Activated T-helper 1 cell treated with anti-CD3 and anti-CD28 coated beads, Interleukin-12 subunit alpha, Interleukin-12 subunit beta, Interleukin-2, Interleukin-4 antibody, amounts not matched to agents 30 ng/mL and 10 ng/mL and 1 ng/mL, durations not matched to agents 14 hours and 24 hours and 36 hours (primary cell): ENCODE data around the gene OSBP2. TPM values are rescaled to one million over a fixed set of nuclear protein-coding genes. Genes with fewer than 3 reads are reported as not detected.
A peak's percentile ranks its signal among the peaks of the same experiment; 100 is the strongest.
"Not testable (repeated sequence)": the region's sequence is repeated elsewhere in the genome, so short reads cannot be mapped to it uniquely, and the experiment has no call there.

Source experiments
- DNase-seq: peaks from one replicate; pipeline ENCODE4 v3.0.0; 2021; ENCODE audit warnings: low spot score
- H3K27ac Mint-ChIP-seq: one replicate; pipeline ENCODE4 v1.8.0; 2021; ENCODE audit warnings: mild to moderate bottlenecking, mixed read lengths
- H3K27me3 Mint-ChIP-seq: one replicate; pipeline ENCODE4 v1.8.0; 2022; ENCODE audit warnings: mild to moderate bottlenecking, moderate library complexity, mixed read lengths; ENCODE audit not compliant: insufficient read depth
- H3K36me3 Mint-ChIP-seq: one replicate; pipeline ENCODE4 v1.8.0; 2021; ENCODE audit warnings: low read depth, mixed read lengths
- H3K4me1 Mint-ChIP-seq: one replicate; pipeline ENCODE4 v1.8.0; 2021; ENCODE audit warnings: low read depth, mixed read lengths
- H3K4me3 Mint-ChIP-seq: one replicate; pipeline ENCODE4 v1.8.0; 2021; ENCODE audit warnings: mild to moderate bottlenecking, moderate library complexity, mixed read lengths
- H3K9me3 Mint-ChIP-seq: one replicate; pipeline ENCODE4 v1.8.0; 2021; ENCODE audit warnings: mixed read lengths
- intact Hi-C: fragments of 100-400 bp; cut with micrococcal nuclease; formaldehyde crosslinking; loops from one replicate; pipeline ENCODE4 v1.15.1; 2024
- total RNA-seq: library from RNA; stranded (reverse); gene quantifications from 2 replicates; pipeline ENCODE4 v1.2.3, GENCODE V29; 2022

The OSBP2 gene
- total RNA-seq, 1 donor from 2014 or later = 1.6 TPM

DNA sequence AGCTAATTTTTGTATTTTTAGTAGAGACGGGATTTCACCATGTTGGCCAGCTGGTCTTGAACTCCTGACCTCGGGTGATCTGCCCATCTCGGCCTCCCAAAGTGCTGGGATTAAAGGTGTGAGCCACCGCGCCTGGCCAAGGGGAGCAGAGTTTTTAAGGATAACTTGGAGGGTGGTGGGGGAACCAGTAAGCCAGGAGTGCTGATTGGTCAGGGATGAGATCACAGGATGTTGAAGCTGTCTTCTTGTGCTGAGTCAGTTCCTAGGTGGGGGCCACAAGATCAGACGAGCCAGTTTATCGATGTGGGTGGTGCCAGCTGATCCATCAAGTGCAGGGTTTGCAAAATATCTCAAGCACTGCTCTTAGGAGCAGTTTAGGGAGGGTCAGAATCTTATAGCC, 45.3 kb downstream of the OSBP2 start:
- peaks cover 61% of the 10 kb centered on the region for H3K4me1 Mint-ChIP-seq
- peak overlapping the region; percentile 70 for H3K27ac Mint-ChIP-seq
- not testable (repeated sequence) for H3K36me3 Mint-ChIP-seq, H3K4me3 Mint-ChIP-seq, H3K9me3 Mint-ChIP-seq, DNase-seq, H3K27me3 Mint-ChIP-seq
- intact Hi-C loops = loop anchor here (1.0 to 10.0 kb wide), 6 partner anchors 46 to 575 kb away; partner anchors contain the start of genes OSBP2, PES1 and PIK3IP1

DNA sequence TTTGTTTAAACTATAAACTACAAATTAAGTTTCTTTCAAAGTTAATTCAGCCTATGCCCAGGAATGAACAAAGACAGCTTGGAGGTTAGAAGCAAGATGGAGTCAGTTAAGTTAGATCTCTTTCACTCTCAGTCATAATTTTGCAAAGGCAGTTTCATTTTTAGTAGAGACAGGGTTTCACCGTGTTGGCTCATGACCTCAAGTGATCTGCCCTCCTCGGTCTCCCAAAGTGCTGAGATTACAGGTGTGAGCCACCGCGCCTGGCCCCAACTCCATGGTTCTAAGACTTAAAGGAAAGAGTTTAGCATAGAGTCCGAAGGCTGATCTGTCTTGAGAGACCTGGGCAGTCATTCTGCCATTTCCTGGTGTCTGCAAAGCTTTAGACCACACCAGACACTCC, 45.8 kb downstream of the OSBP2 start:
- Mint-ChIP-seq H3K4me1 (peaks cover 66% of the 10 kb centered on the region), H3K27ac (peak overlapping the region; percentile 70)
- intact Hi-C loops = loop anchor here (1.0 to 10.0 kb wide), 6 partner anchors 46 to 576 kb away; partner anchors contain the start of genes OSBP2, PES1 and PIK3IP1
- not testable (repeated sequence) for H3K27me3 Mint-ChIP-seq, H3K36me3 Mint-ChIP-seq, H3K9me3 Mint-ChIP-seq, H3K4me3 Mint-ChIP-seq
- DNase-seq = peak; percentile 37

DNA sequence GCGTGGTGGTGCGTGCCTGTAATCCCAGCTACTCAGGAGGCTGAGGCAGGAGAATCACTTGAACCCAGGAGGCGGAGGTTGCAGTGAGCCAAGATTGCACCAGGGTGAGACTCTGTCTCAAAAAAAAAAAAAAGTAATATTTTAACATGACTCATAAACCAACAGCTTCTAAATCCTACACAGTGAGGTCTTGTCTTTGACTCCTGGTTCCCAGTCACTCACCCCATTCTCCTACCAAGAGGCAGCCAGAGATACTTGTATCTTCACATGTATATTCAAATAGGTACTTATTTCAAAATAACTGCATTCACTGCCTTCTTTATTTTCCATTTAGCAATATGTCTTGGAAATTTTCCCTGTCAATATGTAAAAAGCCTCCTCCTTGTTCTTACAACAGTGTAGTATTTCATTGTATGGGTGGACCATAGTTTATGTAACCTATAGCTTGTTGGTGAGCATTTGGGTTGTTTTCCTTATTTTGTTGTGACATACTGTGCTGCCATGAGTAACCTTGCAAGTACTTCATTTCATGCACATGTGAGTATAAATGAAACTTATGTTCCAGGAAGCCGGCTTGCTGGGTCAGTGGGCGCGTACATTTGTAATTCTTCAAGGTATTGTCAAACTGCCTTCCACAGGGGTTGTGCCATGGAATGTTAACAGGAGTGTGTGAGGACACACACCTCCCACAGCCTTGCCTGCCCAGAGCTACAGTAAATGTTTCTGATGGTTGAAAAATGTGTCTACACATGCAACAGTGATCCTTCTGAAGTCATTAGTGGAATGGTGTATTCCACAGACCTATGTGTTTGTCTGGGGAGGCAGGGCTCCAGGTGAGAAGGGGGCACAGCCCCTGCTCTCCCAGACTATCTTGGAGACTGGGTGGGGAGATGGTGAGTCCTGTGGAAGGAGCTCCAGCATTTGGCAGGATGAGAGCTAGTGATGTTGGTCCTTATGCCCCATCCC, 47.9 kb downstream of the OSBP2 start:
- DNase-seq = no peak
- peaks cover 81% of the 10 kb centered on the region for H3K4me1 Mint-ChIP-seq
- H3K27me3 Mint-ChIP-seq = no peaks in the 10 kb centered on the region
- intact Hi-C loops = loop anchor here (1.0 to 10.0 kb wide), 8 partner anchors 32 to 578 kb away; partner anchors contain the start of genes DUSP18, PES1 and PIK3IP1
- H3K27ac Mint-ChIP-seq = peak overlapping the region; percentile 96
- H3K9me3 Mint-ChIP-seq = no peaks in the 10 kb centered on the region
- H3K4me3 Mint-ChIP-seq = peak overlapping the region; percentile 48
- peaks cover 2% of the 10 kb centered on the region for H3K36me3 Mint-ChIP-seq

- Mint-ChIP-seq H3K27me3 (no peaks in the 10 kb centered on the region), H3K36me3 (peaks cover 2% of the 10 kb centered on the region), H3K4me3 (peak overlapping the region; percentile 40), H3K4me1 (peaks cover 79% of the 10 kb centered on the region), H3K9me3 (no peaks in the 10 kb centered on the region), H3K27ac (peak overlapping the region; percentile 96)
- intact Hi-C loops = loop anchor here (2.0 to 10.0 kb wide), 5 partner anchors 33 to 579 kb away; partner anchors contain the start of genes PES1 and PIK3IP1
- no peak for DNase-seq
Measured at GRCh38 chr22:30743257-30744020, 48.8 kb downstream of the OSBP2 start.

DNA sequence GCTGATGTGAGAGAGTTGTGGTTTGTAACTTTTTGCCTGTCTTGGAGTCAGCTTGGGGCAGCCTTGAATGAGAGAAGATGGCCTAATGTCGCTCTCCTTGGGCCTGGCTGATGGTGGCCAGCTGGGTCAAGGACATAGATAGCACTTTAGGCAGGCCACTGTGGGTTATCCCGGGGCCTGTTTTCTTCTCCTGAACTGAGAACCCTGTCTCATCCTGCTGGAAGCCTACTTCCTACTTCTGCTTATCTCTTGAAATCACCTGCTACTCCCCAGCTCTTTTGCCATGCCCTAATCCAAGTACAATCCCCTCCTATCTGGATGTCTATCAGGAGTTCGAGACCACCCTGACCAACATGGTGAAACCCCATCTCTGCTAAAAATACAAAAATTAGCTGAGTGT, 49.5 kb downstream of the OSBP2 start:
- no peaks in the 10 kb centered on the region for H3K9me3 Mint-ChIP-seq
- intact Hi-C loops = loop anchor here (5.0 to 10.0 kb wide), 4 partner anchors 152 to 579 kb away; partner anchors contain the start of genes PES1 and PIK3IP1
- peaks cover 74% of the 10 kb centered on the region for H3K4me1 Mint-ChIP-seq
- peak overlapping the region; percentile 79 for H3K27ac Mint-ChIP-seq
- H3K36me3 Mint-ChIP-seq = no peaks in the 10 kb centered on the region
- H3K27me3 Mint-ChIP-seq = no peaks in the 10 kb centered on the region
- DNase-seq = no peak
- peak overlapping the region; percentile 30 for H3K4me3 Mint-ChIP-seq

GRCh38 chr22:30747493-30747892, 52.8 kb downstream of the OSBP2 start:
- peak overlapping the region; percentile 47 for H3K27ac Mint-ChIP-seq
- peaks cover 47% of the 10 kb centered on the region for H3K4me1 Mint-ChIP-seq
- DNase-seq = no peak
- H3K27me3 Mint-ChIP-seq = no peaks in the 10 kb centered on the region
- no peak overlapping the region for H3K4me3 Mint-ChIP-seq
- intact Hi-C loops = loop anchor here (10.0 kb wide), 1 partner anchor 583 kb away; no protein-coding TSS in a partner anchor
- no peaks in the 10 kb centered on the region for H3K9me3 Mint-ChIP-seq
- no peaks in the 10 kb centered on the region for H3K36me3 Mint-ChIP-seq

GRCh38 chr22:30749272-30749671, 54.6 kb downstream of the OSBP2 start:
- H3K4me3 Mint-ChIP-seq = no peak overlapping the region
- intact Hi-C loops = loop anchor here (10.0 kb wide), 1 partner anchor 584 kb away; no protein-coding TSS in a partner anchor
- H3K27ac Mint-ChIP-seq = no peak overlapping the region
- peaks cover 2% of the 10 kb centered on the region for H3K27me3 Mint-ChIP-seq
- peaks cover 29% of the 10 kb centered on the region for H3K4me1 Mint-ChIP-seq
- H3K36me3 Mint-ChIP-seq = no peaks in the 10 kb centered on the region
- no peaks in the 10 kb centered on the region for H3K9me3 Mint-ChIP-seq
- no peak for DNase-seq

DNA sequence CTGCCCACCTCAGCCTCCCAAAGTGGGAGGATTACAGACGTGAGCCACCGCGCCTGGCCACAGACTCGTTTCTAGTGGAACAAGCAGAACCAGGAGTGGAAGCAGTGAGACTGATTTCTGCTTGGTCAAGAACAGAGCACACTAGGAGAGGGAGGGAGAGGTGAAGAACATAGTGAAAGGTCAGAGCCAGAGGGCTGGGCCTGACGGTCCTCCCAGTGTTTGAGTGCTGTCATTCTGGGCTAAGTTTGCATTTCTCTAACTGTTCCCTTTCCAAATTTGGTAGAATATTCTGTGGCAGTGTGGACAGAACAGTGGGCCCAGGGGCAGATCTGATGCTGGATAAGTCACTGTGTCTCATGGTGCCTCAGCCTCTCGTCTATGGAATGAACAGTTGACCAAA, 55.2 kb downstream of the OSBP2 start:
- H3K4me3 Mint-ChIP-seq = no peak overlapping the region
- DNase-seq = no peak
- no peak overlapping the region for H3K27ac Mint-ChIP-seq
- H3K4me1 Mint-ChIP-seq = peaks cover 26% of the 10 kb centered on the region
- peaks cover 2% of the 10 kb centered on the region for H3K27me3 Mint-ChIP-seq
- no peaks in the 10 kb centered on the region for H3K9me3 Mint-ChIP-seq
- no peaks in the 10 kb centered on the region for H3K36me3 Mint-ChIP-seq
- intact Hi-C loops = loop anchor here (10.0 kb wide), 1 partner anchor 585 kb away; no protein-coding TSS in a partner anchor

DNA sequence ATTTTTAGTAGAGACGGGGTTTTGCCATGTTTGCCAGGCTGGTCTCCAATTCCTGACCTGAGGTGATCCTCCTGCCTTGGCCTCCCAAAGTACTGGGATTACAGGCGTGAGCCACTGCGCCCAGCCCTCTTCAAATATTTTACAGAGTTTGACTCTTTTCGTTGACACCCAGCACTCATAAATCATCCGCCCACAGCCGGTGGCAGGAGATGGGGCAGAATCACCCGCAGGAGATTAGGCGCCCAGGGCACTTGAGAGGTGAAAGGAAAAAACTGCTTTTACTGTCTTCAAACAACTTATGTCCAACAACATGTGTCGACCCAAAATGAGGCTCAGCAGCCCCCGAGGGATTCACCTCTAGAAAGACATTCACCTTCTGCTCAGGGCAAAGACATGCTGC, 56.9 kb downstream of the OSBP2 start:
- Mint-ChIP-seq H3K4me1 (peaks cover 22% of the 10 kb centered on the region), H3K27ac (no peak overlapping the region), H3K9me3 (no peaks in the 10 kb centered on the region), H3K36me3 (no peaks in the 10 kb centered on the region), H3K4me3 (no peak overlapping the region), H3K27me3 (peaks cover 2% of the 10 kb centered on the region)
- intact Hi-C loops = no loop called here
- DNase-seq = no peak

- H3K4me3 Mint-ChIP-seq = no peak overlapping the region
- intact Hi-C loops = no loop called here
- no peak for DNase-seq
- H3K27ac Mint-ChIP-seq = no peak overlapping the region
- H3K9me3 Mint-ChIP-seq = no peaks in the 10 kb centered on the region
- H3K27me3 Mint-ChIP-seq = peaks cover 2% of the 10 kb centered on the region
- H3K36me3 Mint-ChIP-seq = no peaks in the 10 kb centered on the region
- peaks cover 11% of the 10 kb centered on the region for H3K4me1 Mint-ChIP-seq
Measured at GRCh38 chr22:30752771-30753170, 58.1 kb downstream of the OSBP2 start.

DNA sequence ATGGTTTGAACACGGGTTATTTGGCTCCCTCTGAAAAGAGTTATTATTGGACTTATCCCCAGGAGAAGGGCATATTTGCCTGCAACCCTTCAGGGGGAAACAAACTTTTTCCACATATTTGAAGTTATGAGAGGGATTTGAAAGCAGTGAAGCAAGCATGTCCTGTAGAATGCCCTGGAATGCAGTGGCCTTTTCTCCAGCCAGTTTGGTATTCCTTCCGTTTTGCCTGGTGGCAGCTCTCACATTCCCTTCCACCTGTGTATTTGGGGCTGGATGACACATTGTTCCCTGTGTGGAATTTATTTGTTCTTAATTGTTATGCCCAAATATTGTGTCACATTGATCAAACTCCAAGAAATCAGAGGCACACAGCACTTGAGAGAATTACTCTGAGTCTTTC, 59.0 kb downstream of the OSBP2 start:
- intact Hi-C loops = no loop called here
- Mint-ChIP-seq H3K4me3 (no peak overlapping the region), H3K4me1 (peaks cover 11% of the 10 kb centered on the region), H3K9me3 (no peaks in the 10 kb centered on the region), H3K36me3 (no peaks in the 10 kb centered on the region), H3K27me3 (peaks cover 2% of the 10 kb centered on the region), H3K27ac (no peak overlapping the region)
- DNase-seq = no peak

DNA sequence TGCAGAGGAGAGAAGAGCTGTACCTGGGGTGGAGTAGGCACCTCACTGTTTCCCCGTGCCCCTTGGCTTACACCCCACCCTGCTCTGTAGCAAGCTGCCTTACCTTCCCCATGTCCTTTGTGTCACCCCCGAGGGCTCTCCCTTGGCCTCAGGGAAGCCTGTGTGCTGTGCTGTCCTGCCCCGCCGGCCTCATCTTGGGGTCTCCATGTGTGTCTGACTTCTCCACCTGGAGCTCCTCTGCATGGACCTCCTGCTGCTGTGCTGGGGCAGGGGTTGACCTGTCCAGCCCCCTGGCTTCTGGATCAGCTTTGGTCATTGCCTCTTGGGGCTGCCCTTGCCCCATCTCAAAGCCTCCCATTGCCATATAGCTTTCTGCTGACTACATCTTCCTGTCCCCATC, 59.8 kb downstream of the OSBP2 start:
- Mint-ChIP-seq H3K36me3 (no peaks in the 10 kb centered on the region), H3K27me3 (peaks cover 2% of the 10 kb centered on the region), H3K4me3 (no peak overlapping the region), H3K27ac (no peak overlapping the region), H3K9me3 (no peaks in the 10 kb centered on the region), H3K4me1 (peaks cover 11% of the 10 kb centered on the region)
- intact Hi-C loops = no loop called here
- no peak for DNase-seq
